HG02759 (cell line): ENCODE data around the gene RANBP10.
A peak's percentile ranks its signal among the peaks of the same experiment; 100 is the strongest.

Source experiments
- ATAC-seq: cut with Tn5 transposase; IDR thresholded peaks from one replicate; pipeline ENCODE4 v1.9.1; 2021; ENCODE audit warnings: mild to moderate bottlenecking, moderate library complexity; ENCODE audit not compliant: unreplicated experiment

RANBP10 gene

GRCh38 chr16:67749436-67750078 is 56.8 kb downstream of the RANBP10 start:
- ATAC-seq: no peak

GRCh38 chr16:67748834-67749233 is 57.5 kb downstream of the RANBP10 start:
- ATAC-seq: no peak

- no peak for ATAC-seq
Measured at GRCh38 chr16:67746846-67747245, 59.5 kb downstream of the RANBP10 start.

- no peak for ATAC-seq
Measured at GRCh38 chr16:67741118-67741517, 65.2 kb downstream of the RANBP10 start.

DNA sequence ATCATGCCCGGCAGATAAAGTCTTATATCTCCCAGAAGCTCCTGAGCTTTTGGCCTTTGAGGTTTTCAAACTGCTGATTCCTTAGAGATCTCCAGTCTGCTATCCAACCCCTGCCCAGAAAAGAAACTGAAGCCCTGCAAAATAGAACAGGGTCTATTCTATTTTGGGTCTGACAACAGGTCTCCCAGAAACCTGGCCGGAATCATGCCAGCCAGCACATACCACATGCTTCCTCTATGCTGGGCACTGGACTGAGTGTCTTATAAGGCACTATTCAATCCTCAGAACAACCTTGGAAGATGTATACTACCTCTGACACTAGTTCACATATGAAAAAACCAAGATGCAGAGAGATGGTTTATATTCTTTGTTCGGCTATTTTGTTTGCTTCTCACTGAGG is 66.0 kb downstream of the RANBP10 start:
- ATAC-seq: no peak

DNA sequence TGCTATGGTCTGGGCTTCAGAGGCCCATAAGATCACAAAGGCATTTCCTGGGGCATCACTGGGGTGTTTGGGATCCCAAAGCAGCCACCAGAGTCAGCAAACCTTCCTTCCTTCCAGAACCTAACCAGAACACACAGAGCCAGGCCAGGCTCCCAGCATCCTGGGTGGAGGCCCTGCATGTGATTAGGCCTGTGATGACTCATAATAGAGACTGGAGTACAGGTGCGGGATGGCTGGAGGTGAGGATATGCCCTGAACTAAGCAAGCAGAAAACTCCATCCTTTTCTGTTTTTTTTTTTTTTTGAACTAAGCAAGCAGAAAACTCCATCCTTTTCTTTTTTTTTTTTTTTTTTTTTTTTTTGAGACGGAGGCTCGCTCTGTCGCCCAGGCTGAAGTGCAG is 69.5 kb downstream of the RANBP10 start:
- no peak for ATAC-seq

- no peak for ATAC-seq
Measured at GRCh38 chr16:67734731-67735201, 71.6 kb downstream of the RANBP10 start.

DNA sequence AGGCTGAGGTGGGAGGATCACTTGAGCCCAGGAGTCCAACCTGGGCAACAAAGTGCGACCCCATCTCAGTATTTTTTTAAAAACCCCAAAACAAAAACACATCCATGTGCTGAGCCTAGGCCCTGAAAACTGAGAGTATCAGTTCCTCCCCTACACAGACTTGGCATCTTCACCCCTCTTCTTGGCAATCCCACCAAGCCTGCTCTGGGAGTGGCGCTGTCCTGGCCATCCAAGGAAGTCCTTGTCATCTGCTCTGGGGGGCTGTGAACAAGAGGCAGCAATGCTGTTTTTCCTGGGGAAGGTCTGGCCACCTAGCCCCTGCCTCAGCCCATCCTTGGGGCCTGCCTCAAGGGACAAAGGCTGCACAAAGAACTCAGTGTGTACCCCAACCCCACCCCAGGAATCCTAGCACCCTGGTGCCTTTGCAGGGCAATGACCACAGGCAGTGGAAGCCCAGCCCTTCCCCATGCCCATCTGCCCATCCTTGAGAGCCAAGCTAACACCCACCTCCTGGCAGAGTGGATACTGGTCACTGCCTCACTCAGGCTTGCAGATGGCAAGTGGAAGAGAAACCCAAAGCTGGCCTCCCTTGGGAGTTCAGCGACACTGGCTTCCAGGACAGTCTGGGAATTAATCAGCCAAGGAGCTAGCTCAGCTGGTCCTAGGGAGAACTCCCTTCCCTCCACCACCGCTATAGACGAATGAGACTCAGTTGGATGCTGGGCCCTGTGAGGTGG is 72.5 kb downstream of the RANBP10 start:
- no peak for ATAC-seq

GRCh38 chr16:67731753-67732095 is 74.6 kb downstream of the RANBP10 start:
- ATAC-seq: no peak

DNA sequence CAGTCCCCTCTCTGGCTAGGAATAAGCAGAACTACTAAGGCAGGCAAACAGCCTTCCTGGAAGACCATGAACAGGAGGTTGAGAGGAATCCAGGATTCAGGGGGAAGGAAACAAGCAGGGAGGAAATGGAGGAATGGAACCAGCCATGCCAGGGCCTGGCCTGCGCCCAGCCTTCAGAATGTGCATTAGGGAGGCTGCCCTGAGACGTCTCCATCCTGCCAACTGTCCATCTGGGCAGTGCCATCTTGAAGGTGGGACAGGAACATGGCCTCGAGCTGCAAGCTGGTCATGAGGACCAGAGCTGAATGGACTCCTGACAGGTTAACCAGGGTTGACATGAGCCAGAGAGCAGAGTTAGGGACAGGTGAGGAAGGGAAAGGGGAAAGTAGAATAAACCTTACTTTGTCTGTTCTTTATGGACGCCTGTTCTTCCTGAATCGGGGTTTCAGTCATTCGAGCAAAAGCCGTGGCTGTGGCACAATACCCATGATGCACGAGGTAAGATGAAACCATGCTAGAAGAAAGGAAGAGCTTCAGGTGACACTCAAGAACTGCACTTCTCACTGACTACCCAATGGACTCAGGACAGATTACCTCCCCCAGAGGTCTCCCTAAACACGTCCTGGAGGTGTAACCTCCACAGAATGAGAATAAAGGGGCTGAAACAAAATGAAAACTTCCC is 75.1 kb downstream of the RANBP10 start:
- ATAC-seq: no peak

GRCh38 chr16:67730326-67730725 is 76.0 kb downstream of the RANBP10 start:
- no peak for ATAC-seq

DNA sequence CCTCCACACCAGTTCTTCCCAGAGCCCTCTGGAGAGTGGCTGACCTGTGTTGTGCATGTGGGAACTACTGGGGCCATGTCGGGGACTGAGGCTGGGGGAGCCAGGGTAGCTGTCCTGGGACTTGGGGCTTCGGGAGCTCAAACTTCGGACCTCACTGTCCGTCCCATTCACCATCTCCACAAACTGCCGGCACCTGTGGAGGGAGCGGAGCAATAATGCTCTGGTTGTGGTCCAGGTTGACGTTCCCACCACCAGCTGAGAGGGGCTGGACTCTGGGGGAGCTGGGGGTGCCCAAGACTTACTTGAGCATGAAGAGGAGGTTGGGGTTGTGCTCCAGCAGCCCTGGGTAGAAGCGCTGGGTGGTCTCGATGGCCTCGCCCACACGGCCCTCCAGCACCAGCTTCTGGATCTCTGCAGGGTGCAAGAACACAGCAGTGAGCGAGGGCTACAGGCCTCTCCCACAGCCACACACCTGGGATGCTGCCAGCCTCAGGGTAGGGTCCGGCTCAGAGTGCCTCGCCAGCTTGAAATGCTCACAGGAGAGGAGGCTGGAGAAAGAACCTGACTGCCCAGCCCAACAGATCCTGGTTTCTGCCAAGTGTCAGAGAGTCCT is 76.6 kb downstream of the RANBP10 start:
- ATAC-seq: no peak

- ATAC-seq: no peak
Measured at GRCh38 chr16:67727521-67728485, 78.6 kb downstream of the RANBP10 start.

GRCh38 chr16:67726106-67727034 is 80.0 kb downstream of the RANBP10 start:
- ATAC-seq: no peak

DNA sequence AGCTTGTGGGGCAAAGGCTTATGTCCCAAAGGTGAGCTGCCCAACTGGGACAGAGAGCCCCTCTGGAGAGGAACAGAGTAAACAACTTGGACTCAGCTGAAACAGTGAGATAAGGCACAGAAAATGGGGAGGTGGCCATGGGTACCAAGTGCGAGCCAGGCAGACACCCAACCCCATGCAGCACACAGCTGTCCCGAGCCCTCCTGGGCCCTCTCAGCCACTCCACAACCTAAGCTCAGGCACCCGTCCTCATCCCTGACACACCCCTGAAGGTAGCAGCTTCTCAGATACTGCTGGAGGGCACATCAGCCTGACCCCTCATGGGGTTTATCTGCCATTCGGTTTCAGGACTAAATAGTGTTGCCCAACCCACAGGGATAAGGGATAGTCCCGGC is 82.5 kb downstream of the RANBP10 start:
- no peak for ATAC-seq

- no peak for ATAC-seq
Measured at GRCh38 chr16:67723151-67723910, 83.0 kb downstream of the RANBP10 start.

GRCh38 chr16:67720236-67720635 is 86.1 kb downstream of the RANBP10 start:
- ATAC-seq: no peak

DNA sequence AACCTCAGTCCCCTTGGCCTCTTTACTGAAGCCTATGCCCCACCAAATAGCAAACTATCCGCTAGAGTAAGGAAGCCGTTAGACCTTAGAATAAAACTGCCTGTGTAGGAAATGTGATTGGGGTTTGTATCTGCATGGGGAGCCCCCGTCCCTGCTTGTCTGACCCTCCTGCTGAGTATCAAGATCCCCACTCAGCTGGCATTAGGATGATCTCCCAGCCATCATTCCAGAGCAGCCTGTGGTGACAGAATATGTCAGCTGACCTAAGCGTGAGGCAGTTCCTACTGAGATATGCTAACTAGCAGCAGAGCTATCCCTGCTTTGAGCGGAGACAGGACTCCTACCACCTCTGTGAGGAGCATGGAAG is 86.6 kb downstream of the RANBP10 start:
- ATAC-seq: peak; percentile 14
